Fibroblast of lung (primary cell): ENCODE measurements around the gene PCK2.

Experiments used
- EZH2 ChIP-seq: IDR thresholded peaks from 2 replicates; pipeline ENCODE4 v1.5.1; 2012; ENCODE audit warnings: low read length, control low read depth, mild to moderate bottlenecking; ENCODE audit errors: missing control alignments
- TF ChIP-seq, protein P1 (sequence below), 2 donors: IDR thresholded peaks in 1 of 2; conservative IDR thresholded peaks in 1 of 2; 1 replicate in 1 of 2; 2 replicates in 1 of 2; pipeline ENCODE4 v1.5.1; 2011 to 2012; ENCODE audit warnings: low read length in 2 of 2, control low read depth in 1 of 2, inconsistent platforms in 1 of 2, low read depth in 1 of 2, mild to moderate bottlenecking in 1 of 2

DNA sequence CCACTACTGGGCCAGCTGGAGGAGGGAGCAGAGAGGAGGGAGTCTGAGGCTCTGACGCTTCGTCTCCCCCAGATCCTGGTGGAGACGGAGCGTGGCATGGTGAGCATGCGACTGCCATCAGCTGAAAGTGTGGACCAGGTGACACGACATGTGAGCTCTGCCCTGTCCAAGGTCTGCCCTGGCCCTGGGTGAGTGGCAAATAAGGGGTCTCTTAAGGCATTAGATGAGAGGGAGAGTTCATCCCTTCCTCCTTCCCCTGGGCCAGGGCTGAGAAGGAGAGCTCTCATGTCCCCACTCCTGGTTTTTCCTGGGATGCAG lies 39.8 kb upstream of the PCK2 start:
- TF ChIP-seq, protein P1, sequence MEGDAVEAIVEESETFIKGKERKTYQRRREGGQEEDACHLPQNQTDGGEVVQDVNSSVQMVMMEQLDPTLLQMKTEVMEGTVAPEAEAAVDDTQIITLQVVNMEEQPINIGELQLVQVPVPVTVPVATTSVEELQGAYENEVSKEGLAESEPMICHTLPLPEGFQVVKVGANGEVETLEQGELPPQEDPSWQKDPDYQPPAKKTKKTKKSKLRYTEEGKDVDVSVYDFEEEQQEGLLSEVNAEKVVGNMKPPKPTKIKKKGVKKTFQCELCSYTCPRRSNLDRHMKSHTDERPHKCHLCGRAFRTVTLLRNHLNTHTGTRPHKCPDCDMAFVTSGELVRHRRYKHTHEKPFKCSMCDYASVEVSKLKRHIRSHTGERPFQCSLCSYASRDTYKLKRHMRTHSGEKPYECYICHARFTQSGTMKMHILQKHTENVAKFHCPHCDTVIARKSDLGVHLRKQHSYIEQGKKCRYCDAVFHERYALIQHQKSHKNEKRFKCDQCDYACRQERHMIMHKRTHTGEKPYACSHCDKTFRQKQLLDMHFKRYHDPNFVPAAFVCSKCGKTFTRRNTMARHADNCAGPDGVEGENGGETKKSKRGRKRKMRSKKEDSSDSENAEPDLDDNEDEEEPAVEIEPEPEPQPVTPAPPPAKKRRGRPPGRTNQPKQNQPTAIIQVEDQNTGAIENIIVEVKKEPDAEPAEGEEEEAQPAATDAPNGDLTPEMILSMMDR (conservative IDR thresholded peaks at IDR 0.05 in 1 of 2, IDR thresholded peaks at IDR 0.05 in 1 of 2; ENCODE audit: low read depth in 1 of 2, low read length in 2 of 2): no peak
- TF ChIP-seq EZH2: no peak
